Left lung (tissue), 10 donors: ENCODE measurements around the gene LEMD2. TPM values are rescaled to one million over a fixed set of nuclear protein-coding genes. Genes with fewer than 3 reads are reported as not detected.

Experiments
- ATAC-seq: fragments of 200-7000 bp; cut with Tn5 transposase; one replicate; pipeline ENCODE4 v1.9.1; 2020; ENCODE audit warnings: moderate library complexity
- DNase-seq, 4 donors: peaks; one replicate each; pipeline ENCODE4 v3.0.0-alpha.2; 2013 to 2020
- H3K27ac ChIP-seq, 2 donors: fragments of 200-600 bp; sonication (generic) in 1 of 2; one replicate each; pipeline versions ENCODE4 v1.5.0 to v1.8.0; 2020 to 2021
- H3K27me3 ChIP-seq, 2 donors: fragments of 200-600 bp; sonication (generic) in 1 of 2; one replicate each; pipeline versions ENCODE4 v1.5.0 to v1.8.0; 2020 to 2021
- H3K36me3 ChIP-seq, 2 donors: fragments of 200-600 bp; sonication (generic) in 1 of 2; one replicate each; pipeline versions ENCODE4 v1.5.0 to v1.8.0; 2020 to 2021
- H3K4me1 ChIP-seq, 2 donors: fragments of 200-600 bp; one replicate each; pipeline ENCODE4 v1.8.0; 2021
- H3K4me3 ChIP-seq, 2 donors: fragments of 200-600 bp; sonication (generic) in 1 of 2; one replicate each; pipeline versions ENCODE4 v1.5.0 to v1.8.0; 2020 to 2021; ENCODE audit warnings: mild to moderate bottlenecking in 1 of 2
- H3K9me3 ChIP-seq, 2 donors: fragments of 200-600 bp; sonication (generic) in 1 of 2; one replicate each; pipeline versions ENCODE4 v1.5.0 to v1.8.0; 2020 to 2021
- intact Hi-C, 2 donors: fragments of 100-400 bp; cut with DNase I; formaldehyde crosslinking; loops; one replicate each; pipeline versions ENCODE4 v1.11.2 to v1.14.2; 2022
- polyA plus RNA-seq, 6 donors: library from polyadenylated mRNA; unstranded; fragments of 120-200 nt; gene quantifications; one replicate each; pipeline ENCODE4 v1.2.1, GENCODE V29; 2013; ENCODE audit not compliant: insufficient read length in 6 of 6
- total RNA-seq, 2 donors: library from RNA; stranded (reverse); fragmentation: NEBNext Ultra II Directional; extraction: Animal tissue kit (Norgen Biotek cat#: 25700); gene quantifications; one replicate each; pipeline ENCODE4 v1.2.1, GENCODE V29; 2021
- TF ChIP-seq, protein P1 (sequence below), 2 donors: fragments of 200-600 bp; sonication (generic) in 1 of 2; IDR thresholded peaks; one replicate each; pipeline versions ENCODE4 v1.5.0 to v1.8.0; 2021; ENCODE audit warnings: antibody characterized with exemption in 2 of 2
- donor health status: DM: no; HTN: yes; CAD: no.
- donor health status: DM: no; HTN: no; CAD: no.

LEMD2 gene
- total and polyA plus RNA-seq, 8 donors: 47.9 to 80.7 (median 69.6) TPM

DNA sequence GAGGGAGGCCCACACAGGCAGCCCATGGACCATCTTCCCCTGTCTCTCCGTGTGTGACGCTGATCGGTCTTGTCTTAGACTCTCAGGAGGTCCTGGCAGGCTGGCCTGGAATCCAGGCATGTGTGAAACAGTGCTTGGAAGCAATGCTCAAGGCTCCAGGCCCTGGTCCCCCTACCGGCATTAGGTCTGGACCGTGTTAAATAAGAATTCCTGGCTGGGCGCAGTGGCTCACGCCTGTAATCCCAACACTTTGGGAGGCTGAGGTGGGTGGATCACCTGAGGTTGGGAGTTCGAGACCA is 55.3 kb downstream of the LEMD2 start:
- DNase-seq: no peak
- no peak for ATAC-seq
- no peaks in the 10 kb centered on the region for H3K9me3 ChIP-seq
- H3K4me1 ChIP-seq: no peaks in the 10 kb centered on the region
- H3K36me3 ChIP-seq: no peaks in the 10 kb centered on the region
- H3K27ac ChIP-seq: no peak overlapping the region
- TF ChIP-seq, protein P1, sequence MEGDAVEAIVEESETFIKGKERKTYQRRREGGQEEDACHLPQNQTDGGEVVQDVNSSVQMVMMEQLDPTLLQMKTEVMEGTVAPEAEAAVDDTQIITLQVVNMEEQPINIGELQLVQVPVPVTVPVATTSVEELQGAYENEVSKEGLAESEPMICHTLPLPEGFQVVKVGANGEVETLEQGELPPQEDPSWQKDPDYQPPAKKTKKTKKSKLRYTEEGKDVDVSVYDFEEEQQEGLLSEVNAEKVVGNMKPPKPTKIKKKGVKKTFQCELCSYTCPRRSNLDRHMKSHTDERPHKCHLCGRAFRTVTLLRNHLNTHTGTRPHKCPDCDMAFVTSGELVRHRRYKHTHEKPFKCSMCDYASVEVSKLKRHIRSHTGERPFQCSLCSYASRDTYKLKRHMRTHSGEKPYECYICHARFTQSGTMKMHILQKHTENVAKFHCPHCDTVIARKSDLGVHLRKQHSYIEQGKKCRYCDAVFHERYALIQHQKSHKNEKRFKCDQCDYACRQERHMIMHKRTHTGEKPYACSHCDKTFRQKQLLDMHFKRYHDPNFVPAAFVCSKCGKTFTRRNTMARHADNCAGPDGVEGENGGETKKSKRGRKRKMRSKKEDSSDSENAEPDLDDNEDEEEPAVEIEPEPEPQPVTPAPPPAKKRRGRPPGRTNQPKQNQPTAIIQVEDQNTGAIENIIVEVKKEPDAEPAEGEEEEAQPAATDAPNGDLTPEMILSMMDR (IDR thresholded peaks at IDR 0.05): no peak
- intact Hi-C loops: no loop called here
- no peak overlapping the region for H3K4me3 ChIP-seq
- no peaks in the 10 kb centered on the region for H3K27me3 ChIP-seq

DNA sequence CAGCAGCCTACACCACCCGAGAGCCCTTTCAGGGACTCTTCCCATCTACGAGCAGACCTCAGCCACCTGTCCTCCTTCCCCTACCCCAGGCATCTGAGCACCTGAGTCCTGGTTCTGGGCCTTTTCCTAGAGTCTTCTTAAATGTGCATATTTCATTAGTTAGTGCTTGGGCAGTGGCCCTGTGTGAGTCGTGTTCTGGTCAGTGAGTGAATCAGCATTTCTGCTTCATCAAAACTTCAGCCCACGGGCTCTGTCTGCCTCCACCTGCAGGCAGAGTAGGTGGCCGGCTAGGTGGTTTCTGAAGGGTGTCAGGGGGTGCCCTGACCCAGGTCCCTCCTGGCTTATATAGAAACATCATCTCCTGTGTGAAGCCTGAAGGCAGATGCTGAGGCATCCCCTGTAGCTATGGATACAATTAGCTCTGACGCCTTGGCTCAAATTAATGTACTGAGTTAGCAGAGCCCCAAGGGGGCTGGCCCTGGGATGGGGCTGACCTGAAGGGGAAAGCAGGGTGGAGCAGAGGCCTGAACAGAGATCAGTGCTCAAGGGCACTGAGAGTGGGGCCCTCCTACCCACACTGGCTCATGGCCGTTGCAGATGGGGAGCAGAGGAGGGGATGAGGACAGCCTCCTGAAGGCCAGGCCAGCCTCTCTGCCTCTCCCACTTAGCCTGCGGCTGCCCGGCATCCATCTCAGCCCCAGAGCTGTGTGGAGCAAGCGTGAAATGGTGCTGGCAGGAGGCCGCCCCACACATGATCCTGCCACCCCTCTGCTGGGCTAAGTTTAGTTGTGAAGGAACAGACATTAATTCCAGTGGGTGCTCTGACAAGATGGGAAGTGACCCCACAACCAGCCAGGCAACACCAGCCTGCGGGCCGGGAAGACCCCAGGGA is 55.9 kb downstream of the LEMD2 start:
- H3K4me3 ChIP-seq: no peak overlapping the region
- ATAC-seq (no peak), DNase-seq (peak in 1 of 4 donors; percentile 45)
- intact Hi-C loops: no loop called here
- no peaks in the 10 kb centered on the region for H3K36me3 ChIP-seq
- TF ChIP-seq, protein P1 (IDR thresholded peaks at IDR 0.05): no peak
- H3K4me1 ChIP-seq: no peaks in the 10 kb centered on the region
- H3K27me3 ChIP-seq: no peaks in the 10 kb centered on the region
- H3K27ac ChIP-seq: no peak overlapping the region
- no peaks in the 10 kb centered on the region for H3K9me3 ChIP-seq

DNA sequence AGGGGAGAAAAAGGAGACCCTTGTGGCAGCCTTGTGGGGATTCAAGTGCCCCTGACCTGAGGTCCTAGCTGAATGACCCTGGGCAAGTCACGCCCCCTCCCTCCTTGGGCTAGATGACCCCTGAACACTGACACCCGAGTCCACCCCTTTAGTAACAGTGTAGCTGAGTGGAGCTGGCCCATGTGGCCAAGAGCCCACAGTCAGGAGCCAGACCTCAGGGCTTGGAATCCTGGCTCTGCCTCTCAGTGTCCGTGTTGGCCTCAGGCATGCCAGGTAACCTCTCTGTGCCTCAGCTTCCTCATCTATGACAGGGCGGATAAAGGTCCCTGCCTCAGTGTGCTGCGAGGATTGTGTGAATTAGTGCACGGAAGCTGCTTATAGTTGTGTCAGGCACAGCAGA is 56.5 kb downstream of the LEMD2 start:
- intact Hi-C loops: no loop called here
- H3K36me3 ChIP-seq: no peaks in the 10 kb centered on the region

DNA sequence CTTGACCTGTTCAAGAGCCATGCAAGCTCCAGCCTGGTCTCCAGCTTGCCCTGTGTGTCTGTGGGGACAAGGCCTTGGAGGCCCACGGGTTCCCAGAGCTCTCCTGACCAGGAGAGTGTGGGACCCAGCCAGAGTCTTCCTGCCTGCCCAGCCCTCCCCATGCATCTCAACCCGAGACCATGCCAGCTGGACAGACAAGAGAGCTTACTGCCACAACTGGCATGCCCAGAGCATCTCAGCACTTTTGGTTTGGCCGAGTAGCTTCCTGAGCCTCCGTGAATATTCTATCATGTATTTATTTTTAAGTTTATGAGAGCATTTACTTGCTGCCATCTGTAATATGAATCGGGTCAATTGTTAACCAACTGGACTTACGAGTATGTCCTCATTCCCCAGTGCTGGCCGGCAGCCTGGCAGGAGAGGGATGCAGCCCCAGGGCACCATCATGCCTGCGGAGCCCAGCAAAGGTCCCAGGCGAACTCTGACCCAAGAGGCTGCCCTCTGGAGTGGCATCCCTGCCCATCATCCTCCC is 57.1 kb downstream of the LEMD2 start:
- intact Hi-C loops: no loop called here
- no peaks in the 10 kb centered on the region for H3K9me3 ChIP-seq
- DNase-seq (peak in 1 of 4 donors; percentile 43), ATAC-seq (peak; percentile 74)
- no peaks in the 10 kb centered on the region for H3K36me3 ChIP-seq
- no peak overlapping the region for H3K4me3 ChIP-seq
- TF ChIP-seq, protein P1 (IDR thresholded peaks at IDR 0.05): no peak
- H3K27ac ChIP-seq: peak overlapping the region in 1 of 2 donors; percentile 19
- H3K27me3 ChIP-seq: no peaks in the 10 kb centered on the region
- H3K4me1 ChIP-seq: no peaks in the 10 kb centered on the region

More for the DNA sequence above, 56.5 kb downstream of the LEMD2 start:
- ATAC-seq (no peak), DNase-seq (no peak)
- TF ChIP-seq, protein P1 (IDR thresholded peaks at IDR 0.05): no peak
- Histone ChIP-seq H3K4me1 (no peaks in the 10 kb centered on the region), H3K27me3 (no peaks in the 10 kb centered on the region), H3K4me3 (no peak overlapping the region), H3K9me3 (no peaks in the 10 kb centered on the region), H3K27ac (no peak overlapping the region)

DNA sequence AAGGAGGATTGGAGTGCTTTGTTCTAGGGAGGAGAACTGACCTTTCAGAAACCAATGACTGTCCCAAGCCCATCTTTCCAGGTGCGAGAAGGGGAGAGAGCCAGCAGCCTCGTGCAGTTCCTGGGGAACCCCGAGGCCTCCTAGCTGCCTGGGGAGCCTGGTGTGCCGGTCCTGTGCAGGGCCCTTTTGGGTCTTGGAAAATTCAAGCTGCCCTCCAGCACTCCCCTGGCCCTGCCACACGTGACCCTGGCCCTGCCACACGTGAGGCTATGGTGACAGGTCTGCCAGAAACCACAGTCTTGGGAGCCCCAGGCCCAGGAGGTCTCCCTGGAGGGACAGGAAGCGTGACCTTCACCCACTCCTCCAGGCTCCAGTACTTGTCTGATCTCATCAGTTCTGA is 57.9 kb downstream of the LEMD2 start:
- ATAC-seq: no peak
- H3K27ac ChIP-seq: no peak overlapping the region

More for the DNA sequence above, 57.9 kb downstream of the LEMD2 start:
- Histone ChIP-seq H3K4me3 (no peak overlapping the region), H3K27me3 (no peaks in the 10 kb centered on the region), H3K9me3 (no peaks in the 10 kb centered on the region), H3K4me1 (no peaks in the 10 kb centered on the region), H3K36me3 (no peaks in the 10 kb centered on the region)
- intact Hi-C loops: no loop called here
- TF ChIP-seq, protein P1 (IDR thresholded peaks at IDR 0.05): no peak
- no peak for DNase-seq
